ENCODE data around the gene SMDT1.

SMDT1 gene

GRCh38 chr22:42131562-42131961 lies 52.1 kb downstream of the SMDT1 start:
- TF ChIP-seq, protein P1, sequence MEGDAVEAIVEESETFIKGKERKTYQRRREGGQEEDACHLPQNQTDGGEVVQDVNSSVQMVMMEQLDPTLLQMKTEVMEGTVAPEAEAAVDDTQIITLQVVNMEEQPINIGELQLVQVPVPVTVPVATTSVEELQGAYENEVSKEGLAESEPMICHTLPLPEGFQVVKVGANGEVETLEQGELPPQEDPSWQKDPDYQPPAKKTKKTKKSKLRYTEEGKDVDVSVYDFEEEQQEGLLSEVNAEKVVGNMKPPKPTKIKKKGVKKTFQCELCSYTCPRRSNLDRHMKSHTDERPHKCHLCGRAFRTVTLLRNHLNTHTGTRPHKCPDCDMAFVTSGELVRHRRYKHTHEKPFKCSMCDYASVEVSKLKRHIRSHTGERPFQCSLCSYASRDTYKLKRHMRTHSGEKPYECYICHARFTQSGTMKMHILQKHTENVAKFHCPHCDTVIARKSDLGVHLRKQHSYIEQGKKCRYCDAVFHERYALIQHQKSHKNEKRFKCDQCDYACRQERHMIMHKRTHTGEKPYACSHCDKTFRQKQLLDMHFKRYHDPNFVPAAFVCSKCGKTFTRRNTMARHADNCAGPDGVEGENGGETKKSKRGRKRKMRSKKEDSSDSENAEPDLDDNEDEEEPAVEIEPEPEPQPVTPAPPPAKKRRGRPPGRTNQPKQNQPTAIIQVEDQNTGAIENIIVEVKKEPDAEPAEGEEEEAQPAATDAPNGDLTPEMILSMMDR (IDR thresholded peaks at IDR 0.05; ENCODE audit: extremely low read depth, insufficient read depth, missing control alignments), result no peak
- DNase-seq (ENCODE audit: low spot score), result no peak
- in situ Hi-C loops (cut with MboI; ENCODE audit: low pct_unique_long_range_greater_than_20kb, low sequenced_read_pairs, unreplicated experiment), result no loop called here

- in situ Hi-C loops (cut with MboI; ENCODE audit: low pct_unique_long_range_greater_than_20kb, low sequenced_read_pairs, unreplicated experiment), result no loop called here
- TF ChIP-seq, protein P1 (IDR thresholded peaks at IDR 0.05; ENCODE audit: extremely low read depth, insufficient read depth, missing control alignments), result no peak
- peak; percentile 29 for DNase-seq (ENCODE audit: low spot score)
Measured at GRCh38 chr22:42132457-42132856, 53.0 kb downstream of the SMDT1 start.

All from GM13977 (cell line).